ENCODE results near the gene FAM9A. TPM values are rescaled to one million over a fixed set of nuclear protein-coding genes. Genes with fewer than 3 reads are reported as not detected.

FAM9A gene
- not detected for polyA plus RNA-seq (ENCODE audit: insufficient read length in 4 of 4)

DNA sequence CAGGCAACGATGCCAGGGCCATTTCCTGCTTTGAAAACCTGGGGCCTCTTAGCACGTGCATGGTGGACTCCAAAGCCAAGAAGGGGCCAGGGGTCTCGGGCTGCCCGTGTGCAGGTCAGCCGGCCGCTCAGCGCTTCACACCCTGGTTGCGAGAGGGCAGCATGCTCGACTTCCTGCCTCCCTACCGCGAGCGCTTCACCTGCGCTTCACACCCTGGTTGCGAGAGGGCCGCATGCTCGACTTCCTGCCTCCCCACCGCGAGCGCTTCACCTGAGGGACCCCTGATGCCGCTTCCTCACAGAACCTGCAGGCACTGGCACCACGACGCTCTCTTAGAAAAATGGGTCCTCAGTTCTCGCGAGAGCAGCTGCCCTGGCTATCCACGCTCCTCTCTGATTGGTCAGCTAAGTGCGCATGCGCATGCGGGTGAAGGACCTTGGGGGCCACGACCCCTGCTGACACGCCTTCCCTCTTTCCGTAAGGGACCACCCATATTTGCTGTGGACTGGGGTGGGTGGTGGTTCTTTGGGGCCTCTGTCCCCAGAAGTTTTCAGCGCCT, at the start of gene FAM9A:
TSS of gene FAM9A (minus strand) at position 343 of the 559 bp plus-strand sequence. CDS start 1,212 bp downstream, outside the sequence.
- DNase-seq (ENCODE audit: low read depth in 4 of 4, low spot score in 3 of 4), result no peak

DNA sequence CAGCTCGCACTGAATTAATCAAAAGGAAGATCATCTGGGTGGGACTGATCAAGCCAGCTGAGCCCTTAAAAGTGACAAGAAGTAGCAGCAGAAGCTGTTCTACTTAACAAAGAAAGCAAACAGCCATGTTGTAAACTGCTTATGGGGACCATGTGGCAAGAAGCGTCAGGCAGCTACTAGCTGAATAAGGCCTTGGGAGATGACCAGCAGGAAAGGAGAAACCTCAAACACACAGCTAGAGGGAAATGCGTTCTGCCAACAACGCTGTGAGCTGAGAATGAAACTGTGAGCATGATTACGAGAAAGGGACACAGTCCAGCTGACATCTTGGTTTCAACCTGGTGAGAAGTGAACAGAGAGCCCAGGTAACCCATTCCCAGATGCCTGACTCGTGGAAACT, 49.3 kb upstream of the FAM9A start:
- no peak for DNase-seq (ENCODE audit: low read depth in 4 of 4, low spot score in 3 of 4)

DNA sequence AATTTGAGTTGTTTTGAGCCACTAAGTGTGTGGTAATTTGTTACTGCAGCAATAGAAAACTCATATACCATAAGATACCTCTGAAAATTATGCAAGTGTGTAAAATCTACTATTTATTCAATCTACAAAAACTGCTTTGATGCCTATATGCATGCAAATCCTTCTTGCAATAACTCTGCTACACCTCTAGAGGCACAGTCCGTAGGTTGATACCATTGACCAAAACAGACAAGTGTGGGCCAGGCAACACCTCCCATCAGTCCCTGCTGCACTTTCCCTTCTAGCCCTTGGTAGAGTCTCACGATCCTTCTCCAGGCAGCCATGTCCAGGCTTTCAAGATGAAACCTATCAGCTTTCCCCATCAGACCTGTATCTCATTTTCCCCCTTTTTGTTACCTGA, 48.8 kb upstream of the FAM9A start:
- no peak for DNase-seq (ENCODE audit: low read depth in 4 of 4, low spot score in 3 of 4)

DNA sequence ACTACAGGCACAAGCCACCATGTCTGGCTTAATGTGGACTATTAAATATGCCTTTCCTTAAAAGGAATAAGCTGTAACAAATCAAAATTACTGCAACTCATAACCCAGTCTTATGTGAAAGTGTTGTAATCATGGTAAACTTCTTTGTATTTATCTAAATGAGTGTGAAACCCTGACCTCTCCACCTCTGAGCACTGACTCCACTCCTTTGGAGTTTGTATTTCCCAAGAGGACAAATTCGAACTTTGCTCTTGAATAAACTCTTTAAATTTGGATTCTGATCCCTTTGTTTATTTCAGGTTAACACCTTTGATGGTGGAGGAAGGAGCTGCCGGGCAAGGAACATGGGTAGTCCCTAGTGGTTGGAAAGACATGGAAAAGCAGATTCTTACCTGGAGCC, 48.3 kb upstream of the FAM9A start:
- DNase-seq (ENCODE audit: low read depth in 4 of 4, low spot score in 3 of 4), result no peak

DNA sequence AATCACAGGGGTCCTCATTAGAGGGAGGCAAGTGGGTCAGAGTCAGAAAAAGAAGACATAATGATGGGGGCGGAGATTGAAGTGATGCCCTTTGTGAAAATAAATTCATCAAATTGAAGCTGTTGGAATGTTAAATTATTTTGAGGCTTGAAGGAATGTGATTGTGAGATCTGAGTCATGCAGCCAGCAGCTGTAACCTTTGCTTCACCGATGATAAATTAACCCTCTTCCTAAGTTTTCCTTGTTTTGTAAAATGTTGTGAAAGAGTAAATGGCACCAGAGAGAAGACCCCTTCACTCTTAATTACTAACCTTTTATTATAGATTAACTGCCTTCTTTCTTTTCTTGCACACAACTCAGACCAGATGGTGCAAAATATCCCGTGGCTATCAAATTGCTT, 47.7 kb upstream of the FAM9A start:
- DNase-seq (ENCODE audit: low read depth in 4 of 4, low spot score in 3 of 4), result no peak

DNA sequence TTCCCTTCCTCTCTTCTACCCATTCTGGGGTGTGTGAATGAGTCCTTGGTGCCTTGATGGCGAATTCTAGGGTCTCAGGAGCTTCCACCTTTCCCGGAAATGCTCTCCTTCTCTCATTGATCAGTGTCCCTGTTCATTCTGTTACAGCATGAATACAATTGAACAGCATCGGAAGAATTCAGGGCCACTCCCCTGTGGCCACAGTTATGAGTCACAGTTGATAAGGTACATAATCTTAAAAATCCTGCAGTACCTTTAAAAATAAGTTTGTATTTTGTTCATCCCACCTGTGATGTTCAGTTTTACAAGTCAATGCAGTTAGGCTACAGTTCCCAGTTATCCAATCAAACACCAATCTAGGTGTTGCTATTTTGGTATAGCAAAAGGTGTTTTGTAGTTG, 47.3 kb upstream of the FAM9A start:
- DNase-seq (ENCODE audit: low read depth in 4 of 4, low spot score in 3 of 4), result no peak

DNA sequence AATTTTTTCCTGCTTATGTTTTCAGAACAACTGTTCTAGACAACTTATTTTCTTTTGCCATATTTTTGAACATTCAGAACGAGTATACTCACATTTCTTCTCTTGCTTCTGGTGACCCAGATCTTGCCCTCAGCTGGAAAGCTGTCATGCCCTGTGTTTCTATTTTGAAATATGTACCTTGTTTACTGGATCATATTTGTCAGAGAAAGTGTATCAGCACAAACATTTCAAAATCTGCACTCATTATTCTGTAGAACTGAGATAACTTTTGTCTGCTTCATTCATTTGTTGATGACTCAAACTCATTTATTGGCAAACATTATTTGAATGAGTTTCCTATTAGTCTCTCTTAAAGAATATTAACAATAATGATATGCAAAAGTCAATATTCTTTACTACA, 46.2 kb upstream of the FAM9A start:
- no peak for DNase-seq (ENCODE audit: low read depth in 4 of 4, low spot score in 3 of 4)

DNA sequence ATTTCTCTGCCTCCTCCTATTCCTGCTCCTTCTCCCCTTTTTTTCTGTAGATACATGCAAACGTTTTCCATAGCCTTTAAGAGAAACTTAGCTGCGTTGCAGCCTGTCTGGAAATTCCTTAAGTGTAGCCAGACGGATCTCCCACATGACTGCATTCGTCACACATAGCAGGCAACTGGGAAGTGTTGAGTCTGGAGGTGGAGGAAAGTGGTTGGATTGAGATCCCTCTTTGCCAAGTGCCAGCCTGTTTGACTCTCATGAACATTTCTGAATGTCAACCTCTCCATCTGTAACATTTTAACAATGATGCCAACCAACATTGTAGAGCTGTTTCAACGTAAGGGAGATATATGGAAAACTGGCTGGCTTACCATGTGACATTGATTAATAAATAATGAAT, 45.1 kb upstream of the FAM9A start:
- no peak for DNase-seq (ENCODE audit: low read depth in 4 of 4, low spot score in 3 of 4)

DNA sequence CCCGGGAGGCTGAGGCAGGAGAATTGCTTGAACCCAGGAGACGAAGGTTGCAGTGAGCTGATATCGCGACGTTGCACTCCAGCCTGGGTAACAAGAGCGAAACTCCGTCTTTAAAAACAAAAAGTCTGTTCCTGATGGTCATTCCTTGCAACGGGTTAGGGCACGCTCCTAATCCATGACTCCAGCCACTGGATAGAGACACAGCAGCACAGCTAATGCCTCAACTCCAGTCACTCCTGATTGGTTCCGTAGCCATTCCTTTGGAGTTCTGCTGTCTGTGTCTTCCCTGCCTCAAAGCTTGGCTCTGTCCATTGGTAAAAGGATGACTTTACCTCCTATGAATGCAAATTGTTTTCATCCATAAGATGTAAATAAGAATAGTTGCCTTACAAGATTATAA, 44.3 kb upstream of the FAM9A start:
- no peak for DNase-seq (ENCODE audit: low read depth in 4 of 4, low spot score in 3 of 4)

DNA sequence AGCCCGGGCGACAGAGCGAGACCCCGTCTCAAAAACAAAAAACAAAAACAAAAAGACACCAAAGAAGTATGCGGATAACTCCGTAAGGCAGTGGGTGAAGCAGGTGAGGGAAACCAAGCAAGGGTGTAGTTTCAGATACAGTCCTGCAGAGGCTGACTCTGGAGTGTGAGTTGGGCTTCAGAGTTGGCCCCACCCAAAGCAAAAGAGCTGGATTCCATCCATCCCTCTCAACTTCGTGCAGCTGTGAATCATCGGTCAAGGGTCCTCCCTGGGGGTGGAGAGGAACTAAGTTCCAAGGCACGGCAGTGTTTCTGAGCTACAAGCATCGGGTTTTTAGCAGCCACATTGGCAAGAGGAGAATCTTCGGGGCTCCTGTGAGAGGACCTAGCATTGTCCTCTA, 43.9 kb upstream of the FAM9A start:
- no peak for DNase-seq (ENCODE audit: low read depth in 4 of 4, low spot score in 3 of 4)

DNA sequence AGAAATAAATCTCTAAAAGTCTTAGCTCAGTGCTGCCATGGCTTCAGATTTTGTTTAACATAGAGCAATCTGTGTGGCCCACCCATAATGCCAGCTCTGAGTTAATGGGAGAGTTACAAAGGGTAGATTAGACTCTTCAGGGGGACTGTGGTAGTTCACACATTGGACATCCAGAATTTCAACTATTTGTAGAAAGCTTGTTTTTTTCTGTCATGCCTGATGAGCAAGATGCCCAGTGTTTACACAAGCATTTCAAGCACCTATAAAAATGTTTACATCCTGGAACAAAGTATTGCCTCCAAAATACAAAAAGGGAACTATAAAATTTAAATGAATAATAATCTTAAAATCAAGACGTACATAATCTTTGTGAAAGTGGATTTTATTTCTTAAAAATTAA, 43.0 kb upstream of the FAM9A start:
- DNase-seq (ENCODE audit: low read depth in 4 of 4, low spot score in 3 of 4), result no peak

DNA sequence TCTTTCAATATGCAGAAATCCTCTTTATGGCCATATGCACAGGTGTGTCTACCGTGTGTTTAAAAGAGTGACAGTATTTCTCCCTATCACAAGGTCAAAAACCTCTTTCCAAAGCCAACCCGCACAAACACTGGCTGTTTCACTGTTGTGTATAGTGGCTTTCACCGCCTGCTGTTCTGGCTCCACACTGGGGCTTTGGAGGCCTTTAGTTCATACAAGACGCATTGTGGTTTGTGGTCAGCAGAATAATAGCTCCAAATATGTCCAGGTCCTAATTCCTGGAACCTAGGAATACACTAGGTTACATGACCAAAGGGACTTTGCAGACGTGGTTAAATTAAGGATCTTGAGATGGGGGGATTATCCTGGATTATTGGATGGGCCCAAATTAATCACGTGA, 40.7 kb upstream of the FAM9A start:
- DNase-seq (ENCODE audit: low read depth in 4 of 4, low spot score in 3 of 4), result no peak

DNA sequence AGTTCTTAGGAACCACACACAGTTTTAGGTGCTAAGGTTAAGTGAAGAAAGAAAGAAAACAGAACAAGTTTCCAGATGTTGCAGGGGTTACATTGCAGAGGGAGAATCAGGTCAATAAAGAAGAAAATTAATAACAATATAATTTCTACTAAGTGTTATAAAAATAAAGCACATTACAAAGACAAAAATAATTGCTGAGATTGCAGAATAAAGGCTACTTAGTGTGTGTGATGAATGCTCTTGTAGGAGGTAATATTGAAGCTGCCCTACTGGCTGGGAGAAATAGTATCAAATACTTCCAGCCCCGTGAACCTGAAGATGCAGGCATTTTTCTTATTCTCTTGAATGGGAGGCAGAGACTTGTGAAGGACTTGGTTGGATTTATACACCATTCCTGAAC, 33.2 kb upstream of the FAM9A start:
- no peak for DNase-seq (ENCODE audit: low read depth in 4 of 4, low spot score in 3 of 4)

DNA sequence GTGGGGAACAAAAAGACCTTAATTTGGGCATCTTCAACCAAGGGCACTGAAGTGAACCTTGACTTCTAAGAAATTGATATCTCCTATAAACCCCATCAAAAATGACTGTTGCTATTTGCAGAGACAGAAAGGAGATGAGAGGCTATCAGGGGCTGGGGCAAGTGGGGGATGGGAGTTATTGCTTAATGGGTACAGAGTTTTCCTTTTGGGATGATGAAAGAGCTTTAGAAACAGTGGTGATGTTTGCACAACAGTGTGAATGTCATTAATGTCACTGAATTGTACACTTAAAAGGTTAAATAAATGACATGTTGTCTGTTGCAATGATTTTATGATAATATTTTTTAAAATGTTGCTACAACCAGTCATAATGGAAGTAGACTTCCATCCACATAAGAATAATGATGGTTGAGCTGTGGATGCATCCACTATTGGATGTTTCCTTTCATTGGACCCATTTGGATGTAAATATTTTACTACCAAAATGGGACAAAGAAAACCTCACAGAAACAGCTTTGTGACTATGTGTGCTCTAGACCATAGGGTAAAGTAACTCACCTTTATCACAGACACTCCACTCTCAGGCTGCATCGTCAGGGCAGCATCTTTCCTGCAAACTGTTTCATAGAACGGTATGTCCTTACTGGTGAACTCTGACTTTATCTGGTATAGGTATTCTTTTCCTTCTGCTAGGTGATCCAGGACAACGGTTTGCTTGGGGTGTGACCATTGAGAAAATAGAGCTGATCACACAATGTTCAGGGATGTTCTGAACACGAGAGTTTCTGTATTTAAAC, 31.6 kb upstream of the FAM9A start:
- DNase-seq (ENCODE audit: low read depth in 4 of 4, low spot score in 3 of 4), result no peak

DNA sequence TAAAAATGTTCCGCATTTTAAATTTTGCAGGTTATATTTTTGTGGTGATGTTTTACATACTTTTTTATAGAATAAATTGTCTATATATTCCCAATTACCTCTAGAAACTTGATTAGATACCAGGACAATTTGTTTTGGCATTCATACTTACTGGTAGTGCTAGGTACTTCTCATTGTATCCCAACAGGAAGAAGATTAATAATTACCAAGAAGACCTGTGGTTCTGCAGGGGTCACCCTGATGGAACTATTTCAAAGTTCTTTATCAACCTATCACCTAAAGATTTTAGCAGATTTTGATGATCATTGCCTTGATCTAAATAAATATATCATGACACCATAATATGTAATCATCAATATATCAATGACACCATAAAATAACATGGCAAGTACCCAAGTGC, 22.5 kb upstream of the FAM9A start:
- DNase-seq (ENCODE audit: low read depth in 4 of 4, low spot score in 3 of 4), result no peak

DNA sequence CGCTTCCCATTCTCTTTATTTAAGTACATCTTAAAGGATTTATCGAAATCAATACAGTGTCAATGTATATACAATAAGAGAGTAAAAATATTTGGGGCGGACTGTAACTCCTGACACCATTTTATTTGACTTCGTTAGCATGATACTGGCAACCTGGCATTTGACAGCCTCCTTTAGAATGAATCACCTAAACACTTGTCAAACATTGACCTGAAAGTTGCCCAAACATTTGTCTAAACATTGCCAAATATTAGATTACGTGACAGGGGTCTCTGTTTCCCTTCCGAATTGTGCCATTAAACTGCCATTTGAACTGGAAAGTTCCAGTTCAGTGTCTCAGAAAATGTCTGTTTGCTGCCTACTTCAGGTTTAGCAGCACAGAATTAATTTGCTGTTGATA, 20.8 kb upstream of the FAM9A start:
- no peak for DNase-seq (ENCODE audit: low read depth in 4 of 4, low spot score in 3 of 4)

DNA sequence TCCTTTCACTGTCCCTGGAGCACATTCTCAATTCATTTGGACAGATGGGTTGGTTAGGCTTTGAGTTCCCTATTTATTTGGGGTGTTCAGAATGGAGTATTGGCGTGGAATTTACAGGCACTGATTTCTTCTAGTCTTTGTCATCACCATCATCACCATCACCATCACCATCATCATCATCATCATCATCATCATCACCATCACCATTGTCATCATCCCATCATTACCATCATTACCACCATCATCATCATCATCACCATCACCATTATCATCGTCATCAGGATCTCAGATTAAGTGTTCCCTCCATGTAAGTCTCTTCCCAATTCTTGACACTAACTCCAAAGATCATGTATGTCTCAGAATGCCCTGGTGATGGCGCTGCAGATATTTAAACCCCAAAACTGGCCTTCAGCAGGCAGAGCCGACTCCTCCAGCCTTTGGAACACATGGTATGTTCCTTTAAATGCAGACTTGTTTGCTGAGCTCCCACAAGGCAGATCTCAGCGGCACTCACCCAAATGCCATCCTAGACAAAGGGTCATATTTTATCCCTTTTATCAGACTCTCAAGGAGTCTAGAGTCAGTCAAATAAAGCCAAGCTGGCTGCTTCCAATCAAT, 19.8 kb upstream of the FAM9A start:
- no peak for DNase-seq (ENCODE audit: low read depth in 4 of 4, low spot score in 3 of 4)

DNA sequence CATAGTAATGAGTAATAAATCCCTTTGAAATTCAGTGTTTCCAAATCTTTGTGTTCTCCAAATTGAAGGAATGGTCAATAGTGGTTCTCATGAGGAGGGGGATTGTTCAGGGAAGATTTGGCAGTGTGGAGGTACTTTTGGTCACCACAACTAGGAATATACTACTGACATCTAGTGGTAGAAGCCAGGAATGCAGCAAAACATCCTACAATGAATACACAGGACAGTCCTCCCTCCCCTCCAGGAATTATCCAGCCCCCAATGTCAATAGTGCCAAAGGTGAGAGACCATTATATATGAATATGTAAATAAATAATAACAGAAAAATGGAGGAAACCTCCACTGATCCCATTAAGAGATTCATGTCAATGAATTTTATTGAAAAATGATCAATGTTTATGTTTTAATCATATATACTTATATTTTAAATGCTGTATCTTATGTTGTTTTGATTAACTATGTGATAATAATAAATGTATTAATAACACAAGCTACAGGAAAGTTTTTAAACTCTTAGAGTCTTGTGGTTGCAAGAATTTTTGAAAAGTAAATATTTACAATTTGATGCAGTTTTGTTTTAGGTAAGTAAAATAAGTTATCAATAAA, 14.4 kb upstream of the FAM9A start:
- DNase-seq (ENCODE audit: low read depth in 4 of 4, low spot score in 3 of 4), result peak; percentile 18 to 25 (median 22)

DNA sequence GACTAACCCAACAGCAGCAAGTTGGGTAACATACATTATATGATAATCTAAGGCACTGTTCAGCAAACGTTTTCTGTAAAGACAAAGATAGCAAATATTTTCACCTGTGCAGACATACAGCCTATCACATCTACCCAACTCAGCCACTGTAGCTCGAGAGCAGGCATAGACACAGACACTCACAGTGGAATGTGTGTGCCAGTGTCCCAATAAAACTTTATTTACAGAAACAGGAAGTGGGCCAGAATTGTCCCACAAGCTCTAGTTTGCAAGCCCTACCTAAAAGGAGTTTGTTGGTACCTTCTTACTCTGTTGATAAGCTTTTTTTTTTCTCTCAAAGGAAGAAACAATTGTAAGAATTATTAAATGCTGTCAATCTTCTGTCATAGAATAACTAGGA, 11.9 kb upstream of the FAM9A start:
- no peak for DNase-seq (ENCODE audit: low read depth in 4 of 4, low spot score in 3 of 4)

DNA sequence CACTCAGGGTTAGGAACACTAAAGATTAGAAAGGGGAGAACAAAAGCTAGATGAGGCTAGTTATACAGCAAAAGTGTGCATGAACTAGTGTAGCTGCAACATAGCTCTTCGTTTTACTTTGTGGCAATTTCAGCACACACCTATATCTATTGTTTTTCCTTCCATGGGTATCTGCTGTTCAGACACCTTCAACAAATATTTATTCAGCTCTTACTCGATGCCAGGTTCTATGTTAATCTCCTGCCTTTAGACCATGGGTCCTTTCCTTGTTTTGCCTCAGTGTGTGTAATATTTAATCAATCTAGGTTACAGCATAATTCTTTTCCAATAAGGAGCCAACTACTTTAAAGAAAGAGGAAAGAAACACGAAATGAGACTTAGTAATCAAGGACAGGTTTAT, 10.4 kb upstream of the FAM9A start:
- no peak for DNase-seq (ENCODE audit: low read depth in 4 of 4, low spot score in 3 of 4)

DNA sequence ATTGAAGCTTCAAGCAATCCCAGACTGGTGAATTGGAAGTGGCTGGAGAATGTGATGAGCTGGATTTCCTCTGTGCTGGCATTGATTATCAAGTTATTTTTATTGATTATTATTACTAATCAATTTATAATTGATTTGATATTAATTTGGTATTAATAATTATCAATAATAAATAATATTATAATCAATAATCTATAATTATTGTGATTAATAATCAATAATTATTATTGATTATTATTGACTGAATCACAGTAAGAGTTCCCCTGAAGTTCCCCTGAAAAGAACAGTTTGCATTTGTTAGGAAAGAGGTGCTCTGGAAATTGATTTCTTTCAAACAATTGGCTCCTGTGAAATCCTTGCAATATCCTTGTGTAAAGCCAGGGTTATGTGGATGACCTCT, 7.5 kb upstream of the FAM9A start:
- DNase-seq (ENCODE audit: low read depth in 4 of 4, low spot score in 3 of 4), result no peak

DNA sequence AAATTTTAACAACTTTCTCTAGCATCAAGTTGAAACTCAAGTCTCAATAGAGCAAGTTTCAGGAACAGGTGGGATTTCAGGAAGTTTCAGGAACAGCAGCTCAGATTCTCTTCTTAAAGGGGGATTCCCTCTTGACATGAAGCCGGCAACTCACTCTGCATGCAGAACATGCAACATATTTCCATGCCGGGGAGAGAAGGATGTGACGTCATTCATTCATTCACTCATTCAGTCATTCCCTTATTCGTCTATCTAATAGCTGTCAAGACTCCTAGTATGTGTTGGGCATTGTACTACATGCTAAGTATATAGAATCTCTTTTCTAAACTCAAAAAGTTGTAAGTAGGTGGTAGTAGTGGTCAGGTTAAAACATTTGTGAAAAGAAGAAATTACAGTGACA, 4.8 kb upstream of the FAM9A start:
- DNase-seq (ENCODE audit: low read depth in 4 of 4, low spot score in 3 of 4), result no peak
